ENCODE measurements around the gene CAMTA1.
"Not testable (repeated sequence)": the region's sequence is repeated elsewhere in the genome, so short reads cannot be mapped to it uniquely, and the experiment has no call there.

The CAMTA1 gene

DNA sequence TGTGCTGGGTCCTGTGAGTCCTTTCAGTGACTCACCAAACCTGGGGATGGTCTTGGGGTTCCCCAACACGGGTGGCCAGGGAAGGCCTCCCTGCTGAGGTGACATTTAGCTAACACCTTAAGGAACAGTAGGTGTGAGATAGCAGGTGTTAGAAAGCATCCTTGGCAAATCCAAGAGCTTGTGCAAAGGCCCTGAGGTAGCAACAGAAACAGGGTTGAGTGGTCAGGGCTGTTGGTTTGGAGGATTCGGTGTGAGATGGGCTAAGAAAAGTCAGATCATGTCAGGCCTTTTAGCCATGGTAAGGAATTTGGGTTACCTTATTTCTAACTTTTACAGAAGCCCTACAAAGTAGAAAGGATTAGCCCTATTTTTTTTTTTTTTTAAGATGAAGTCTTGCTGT, 343.0 kb downstream of the CAMTA1 start:
- no peak for DNase-seq

DNA sequence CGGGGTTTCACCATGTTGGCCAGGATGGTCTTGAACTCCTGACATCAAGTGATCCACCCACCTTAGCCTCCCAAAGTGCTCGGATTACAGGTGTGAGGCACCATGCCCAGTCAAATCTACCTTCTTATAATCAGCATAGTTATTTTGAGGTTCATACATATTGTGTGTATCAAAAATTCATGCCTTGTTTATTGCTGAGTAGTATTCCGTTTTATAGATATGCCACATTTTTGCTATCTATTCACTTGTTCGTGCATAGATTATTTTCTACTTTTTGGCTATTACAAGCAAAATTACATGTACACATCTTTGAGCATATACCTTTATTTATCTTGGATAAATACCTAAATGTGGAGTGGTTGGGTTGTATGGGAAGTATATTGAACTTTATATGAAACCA, 344.9 kb downstream of the CAMTA1 start:
- no peak for DNase-seq

DNA sequence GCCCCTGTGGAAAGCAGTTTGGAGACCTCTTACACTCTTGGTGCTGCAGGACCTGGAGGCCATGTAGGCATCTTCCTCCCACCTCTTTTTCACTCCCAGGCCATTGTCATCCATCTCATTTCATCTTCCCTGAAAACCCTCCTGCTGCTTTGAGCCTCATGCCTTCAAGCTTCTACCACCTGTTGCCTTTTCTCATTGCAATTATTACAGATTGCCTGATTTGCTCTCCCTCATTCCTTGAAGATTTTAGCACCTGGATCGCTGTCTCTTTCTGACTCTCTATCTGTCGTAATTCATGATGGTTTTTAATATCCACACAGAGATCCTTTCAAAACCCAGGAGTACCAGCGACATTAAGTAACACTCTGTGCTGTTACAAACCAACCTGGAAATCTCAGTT, 350.2 kb downstream of the CAMTA1 start:
- no peak for DNase-seq

DNA sequence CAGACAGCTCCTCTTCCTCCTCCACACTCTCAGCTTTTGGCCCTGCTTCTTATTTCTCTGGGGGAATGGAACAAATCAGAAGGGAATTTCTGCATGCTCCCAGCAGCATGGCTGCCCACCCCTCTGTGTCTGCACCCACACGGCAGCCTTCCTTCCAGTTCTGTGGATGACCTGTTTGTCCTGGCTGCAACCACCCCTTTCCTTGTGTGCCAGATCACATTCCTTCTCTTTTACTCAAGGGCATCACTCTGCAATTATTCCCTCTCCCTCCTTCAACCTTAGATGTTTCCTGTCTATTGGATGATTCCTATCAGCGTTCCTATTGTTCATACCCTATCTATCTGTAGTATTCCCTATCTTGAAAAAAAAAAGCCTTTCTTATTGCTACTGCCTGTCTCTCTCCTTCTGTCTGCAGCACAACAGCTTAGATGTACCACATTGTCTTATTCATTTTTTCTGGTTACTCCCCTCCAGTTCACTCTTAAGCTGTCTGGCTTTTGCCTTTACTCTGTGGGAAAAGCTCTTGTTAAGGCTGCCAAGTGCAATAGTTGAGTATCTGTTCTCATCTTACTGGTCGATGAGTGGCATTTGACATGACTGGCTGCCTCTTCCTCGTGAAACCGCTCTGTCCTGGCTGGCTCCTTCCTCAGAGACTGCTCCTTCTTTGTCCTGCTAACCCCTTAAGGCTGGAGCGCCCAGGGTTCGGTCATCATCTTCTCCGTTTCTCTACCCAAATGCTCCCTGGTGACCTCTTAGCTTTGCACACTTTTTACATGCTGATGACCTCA, 351.1 kb downstream of the CAMTA1 start:
- no peak for DNase-seq

DNA sequence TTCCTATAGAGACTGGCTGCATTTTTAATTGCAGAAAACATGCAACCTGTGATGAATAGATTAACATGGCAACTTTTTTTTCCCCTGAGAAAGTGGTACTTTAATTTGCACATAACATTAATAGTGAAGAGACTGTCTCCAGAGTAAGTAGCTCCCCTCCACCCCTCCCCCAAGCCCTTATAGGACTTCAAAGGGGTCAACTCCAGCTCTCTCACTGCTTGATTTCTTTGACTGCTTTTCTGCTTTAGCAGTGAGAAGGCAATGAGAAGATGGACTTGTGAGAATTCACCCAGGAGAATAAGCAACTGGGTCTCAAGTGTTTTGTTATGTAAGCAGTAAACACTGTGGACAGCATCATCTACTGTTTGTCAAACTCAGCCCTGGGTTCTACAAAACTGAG, 355.0 kb downstream of the CAMTA1 start:
- DNase-seq = no peak

DNA sequence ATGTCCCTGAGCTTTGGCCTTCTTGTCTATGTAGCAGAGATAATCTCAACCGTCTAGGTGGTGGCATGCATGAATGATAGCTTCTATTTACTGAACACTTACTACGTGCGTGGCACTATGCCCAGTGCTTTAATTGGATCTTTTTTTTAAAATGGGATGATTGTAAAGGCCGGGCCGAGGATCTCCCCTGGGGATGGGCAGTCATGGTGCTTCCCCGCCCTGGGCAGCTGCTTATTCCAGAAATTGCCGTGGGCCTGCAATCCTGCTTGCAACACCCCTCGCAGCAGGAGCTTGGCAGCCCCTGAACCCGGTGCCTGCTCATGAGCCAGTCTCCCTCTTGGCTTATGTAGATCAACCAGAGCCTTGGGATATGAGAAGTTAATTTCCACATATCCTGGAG, 360.7 kb downstream of the CAMTA1 start:
- DNase-seq = no peak

DNA sequence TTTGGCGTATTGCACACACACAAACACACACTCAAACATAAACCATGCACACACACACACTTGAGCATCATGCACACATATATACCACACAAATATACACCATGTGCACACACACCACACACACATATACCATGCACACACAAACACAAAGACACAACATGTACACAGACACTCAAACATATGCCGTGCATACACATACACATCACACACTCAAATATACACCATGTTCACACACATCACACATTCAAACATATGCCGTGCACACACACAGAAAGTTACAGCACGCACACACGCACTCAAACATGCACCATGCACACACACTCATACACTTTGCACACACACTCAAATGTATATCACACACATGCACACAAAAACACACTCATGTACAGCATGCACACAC, 361.5 kb downstream of the CAMTA1 start:
- no peak for DNase-seq

DNA sequence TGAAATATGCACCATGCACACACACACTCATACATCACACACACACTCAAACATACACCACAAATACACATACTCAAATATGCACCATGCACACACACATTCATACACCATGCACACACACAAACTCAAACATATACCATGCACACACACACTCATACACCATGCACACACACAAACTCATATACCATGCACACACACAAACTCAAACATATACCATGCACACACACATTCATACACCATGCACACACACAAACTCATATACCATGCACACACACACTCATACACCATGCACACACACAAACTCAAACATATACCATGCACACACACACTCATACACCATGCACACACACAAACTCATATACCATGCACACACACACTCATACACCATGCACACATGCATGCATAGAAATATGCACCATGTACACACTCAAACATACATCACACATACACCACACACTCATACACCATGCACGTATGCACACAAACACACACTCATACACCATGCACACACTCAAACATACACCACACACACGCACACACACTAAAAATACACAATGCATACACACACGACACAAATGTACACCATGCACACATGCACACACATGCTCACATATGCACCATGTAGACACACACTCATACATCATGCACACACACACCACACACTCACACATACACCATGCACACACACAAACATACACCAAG, 362.5 kb downstream of the CAMTA1 start:
- not testable (repeated sequence) for DNase-seq

DNA sequence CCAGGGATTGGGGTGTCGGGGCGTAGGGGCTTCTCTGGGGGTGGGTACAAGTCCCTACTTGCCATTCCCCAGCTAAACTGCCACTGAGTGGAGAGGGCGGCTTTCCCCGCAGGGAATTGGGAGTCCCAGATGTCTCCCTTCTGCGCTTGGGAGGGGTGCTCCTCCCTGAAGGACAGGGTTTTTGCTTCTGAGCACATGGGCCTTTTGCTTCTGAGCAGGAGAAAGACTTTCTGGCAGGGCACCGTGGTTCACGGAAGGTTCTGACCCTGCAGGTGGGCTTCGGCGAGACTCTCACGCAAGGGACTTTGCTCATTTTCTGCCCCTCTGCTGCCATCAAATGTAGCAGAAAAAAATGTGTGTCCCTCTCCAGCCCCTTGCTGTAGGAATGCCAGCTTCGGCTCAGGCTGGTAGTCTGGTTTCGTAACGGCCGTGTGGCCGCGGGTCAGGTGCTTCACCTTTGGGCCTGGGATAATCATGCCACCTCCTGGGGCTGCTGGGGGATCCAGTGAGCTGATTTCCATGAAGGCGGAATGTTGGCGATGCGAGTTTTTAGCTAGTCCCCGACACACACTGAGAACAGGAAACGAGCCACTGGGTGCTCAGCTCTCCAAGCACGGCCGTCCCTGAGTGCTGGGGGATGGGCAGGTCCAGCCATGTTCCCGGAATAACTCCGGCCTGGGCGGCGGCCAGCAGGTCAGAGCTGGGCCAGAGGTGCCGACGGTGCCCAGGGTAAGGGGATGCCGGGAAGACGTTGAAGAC, 364.0 kb downstream of the CAMTA1 start:
- DNase-seq = no peak

DNA sequence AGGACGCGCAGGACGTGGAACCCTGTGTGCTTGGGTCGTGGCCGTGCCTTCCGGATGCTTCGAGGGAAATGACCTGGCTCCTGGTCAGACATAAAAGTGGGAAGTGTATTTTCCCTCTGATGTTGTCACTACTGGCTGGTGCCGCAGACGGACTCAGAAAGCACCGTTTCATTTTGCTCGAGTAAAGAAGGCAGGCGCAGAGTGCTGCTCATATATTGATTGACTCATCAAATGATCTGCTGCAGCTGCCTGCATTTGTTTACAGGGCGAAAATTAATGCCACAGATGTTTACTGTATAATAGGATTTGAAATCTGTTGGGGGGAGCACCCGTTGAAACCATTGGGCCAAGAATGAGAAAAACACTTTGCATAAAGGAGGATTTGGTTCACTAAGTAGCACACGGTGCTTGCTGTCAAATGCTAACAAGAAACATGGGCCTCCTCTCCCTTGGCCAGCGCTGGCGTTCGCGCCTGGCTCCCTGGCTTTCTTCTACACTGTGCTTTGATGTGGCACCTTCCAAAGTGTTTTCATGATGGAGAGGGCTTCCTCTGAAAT, 365.5 kb downstream of the CAMTA1 start:
- no peak for DNase-seq

DNA sequence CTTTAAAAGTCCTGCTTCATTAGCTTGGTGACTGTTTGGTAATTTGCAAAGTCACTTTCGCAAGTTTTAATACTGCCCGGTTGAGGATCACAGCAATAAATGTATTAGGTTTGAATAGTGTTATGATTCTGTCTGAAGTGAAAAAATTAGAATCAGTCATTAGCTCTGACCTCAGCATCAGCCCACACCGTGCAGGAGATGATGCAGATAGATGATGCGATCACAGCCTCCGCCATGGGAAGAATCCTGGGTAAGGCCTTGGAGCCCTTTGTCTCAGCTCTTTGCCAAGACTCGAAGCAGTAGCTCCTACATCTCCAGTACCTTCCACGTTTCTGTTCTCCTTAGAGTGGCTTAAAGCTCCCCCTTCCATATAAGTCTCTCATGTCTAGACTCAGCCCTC, 366.7 kb downstream of the CAMTA1 start:
- no peak for DNase-seq

DNA sequence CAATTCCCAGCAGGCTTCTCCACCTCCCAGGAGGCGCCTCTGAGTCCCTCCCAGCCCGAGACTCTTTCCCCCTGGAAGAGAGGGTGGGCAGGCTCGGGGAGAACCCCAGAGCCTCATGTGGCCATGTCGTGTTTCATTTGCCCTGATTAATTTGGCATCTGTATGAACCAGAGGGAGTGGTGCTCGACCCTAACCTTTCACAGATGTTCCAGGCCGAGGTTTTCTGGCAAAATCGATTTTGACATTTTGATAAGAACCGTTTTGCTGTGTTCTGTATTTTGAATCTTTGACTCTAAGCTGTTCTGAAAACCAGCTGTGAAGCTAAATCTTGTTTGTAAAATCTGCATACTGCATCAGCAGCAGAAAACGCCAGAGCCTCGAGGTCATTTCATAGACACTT, 367.4 kb downstream of the CAMTA1 start:
- DNase-seq = no peak

DNA sequence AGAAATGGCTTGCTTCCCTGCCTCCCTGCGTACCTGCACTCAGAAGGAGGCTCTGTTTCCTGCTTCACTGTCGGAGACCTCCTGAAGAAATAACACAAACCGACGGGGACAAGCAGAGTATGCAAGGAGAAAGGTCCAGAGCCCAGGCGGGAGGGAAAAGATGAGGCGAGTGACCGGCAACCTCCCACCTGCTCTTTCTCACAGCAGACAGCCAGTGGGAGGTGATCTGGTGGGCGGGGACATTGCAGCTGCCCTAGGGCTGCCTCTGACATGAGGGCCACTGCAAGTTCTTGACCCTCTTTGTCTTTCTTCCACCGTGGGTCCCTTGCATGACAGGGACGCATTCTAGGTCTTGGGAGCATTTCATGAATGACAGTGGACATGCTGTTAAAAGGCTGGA, 368.2 kb downstream of the CAMTA1 start:
- DNase-seq = no peak

DNA sequence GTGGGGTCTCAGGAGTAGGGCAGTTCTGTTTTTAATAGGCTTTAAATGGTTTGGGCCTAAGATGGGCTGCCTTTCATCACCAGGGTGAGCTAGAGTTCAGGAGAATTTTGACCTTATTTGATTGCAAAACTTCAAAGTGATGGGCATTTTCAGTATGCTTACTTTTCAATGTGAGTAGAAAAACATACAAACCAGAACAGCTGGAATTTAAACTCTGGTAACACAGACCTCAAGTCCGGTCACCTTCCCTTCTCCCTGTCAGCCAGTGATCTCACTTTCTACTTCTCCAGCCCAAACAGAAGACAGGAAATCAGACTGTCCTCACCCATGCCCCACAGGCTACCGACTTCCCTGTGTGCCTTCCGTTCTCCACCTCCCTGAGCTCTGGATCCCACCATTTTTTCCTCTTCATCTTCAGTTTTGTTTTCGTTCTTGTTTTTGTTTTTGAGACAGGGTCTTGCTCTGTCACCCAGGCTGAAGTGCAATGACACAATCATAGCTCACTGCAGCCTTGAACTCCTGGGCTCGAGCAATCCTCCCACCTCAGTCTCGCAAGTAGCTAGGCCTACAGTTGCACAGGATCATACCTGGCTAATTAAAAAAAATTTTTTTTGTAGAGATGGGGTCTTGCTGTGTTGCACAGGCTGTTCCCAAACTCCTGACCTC, 374.0 kb downstream of the CAMTA1 start:
- no peak for DNase-seq

DNA sequence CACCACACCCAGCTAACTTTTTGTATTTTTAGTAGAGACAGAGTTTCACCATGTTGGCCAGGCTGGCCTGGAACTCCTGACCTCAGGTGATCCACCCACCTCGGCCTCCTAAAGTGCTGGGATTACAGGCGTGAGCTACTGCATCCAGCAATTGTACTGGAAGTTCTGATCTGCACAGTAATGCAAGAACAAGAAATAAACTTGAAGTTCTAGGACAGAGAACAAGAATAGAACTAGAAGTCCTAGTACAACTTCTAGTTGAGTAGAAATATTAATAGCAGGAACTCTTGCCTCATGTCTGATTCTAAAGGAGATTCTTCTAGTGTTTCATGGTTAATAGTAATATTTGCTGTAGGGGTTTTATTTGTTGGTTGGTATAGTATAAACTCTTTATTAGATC, 383.3 kb downstream of the CAMTA1 start:
- DNase-seq = not testable (repeated sequence)

DNA sequence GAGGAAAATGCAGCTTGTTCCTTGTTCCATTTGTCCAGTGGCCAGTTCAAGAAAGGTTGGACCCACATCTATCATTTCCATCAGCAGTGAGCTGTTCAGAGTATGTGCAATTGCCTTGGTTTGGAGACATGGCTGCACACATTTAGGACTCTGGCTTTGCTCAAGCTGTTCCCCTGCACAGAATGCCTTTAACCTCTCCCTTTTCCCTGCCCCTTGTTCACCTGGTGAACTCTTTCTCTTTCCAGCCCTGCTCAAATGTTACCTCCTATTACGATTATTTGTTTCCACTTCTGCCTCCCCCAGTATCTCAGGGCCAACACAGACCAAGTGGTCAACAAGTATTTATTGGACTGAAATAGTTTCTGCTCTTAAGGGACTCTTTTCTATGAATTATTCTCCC, 385.9 kb downstream of the CAMTA1 start:
- DNase-seq = no peak

DNA sequence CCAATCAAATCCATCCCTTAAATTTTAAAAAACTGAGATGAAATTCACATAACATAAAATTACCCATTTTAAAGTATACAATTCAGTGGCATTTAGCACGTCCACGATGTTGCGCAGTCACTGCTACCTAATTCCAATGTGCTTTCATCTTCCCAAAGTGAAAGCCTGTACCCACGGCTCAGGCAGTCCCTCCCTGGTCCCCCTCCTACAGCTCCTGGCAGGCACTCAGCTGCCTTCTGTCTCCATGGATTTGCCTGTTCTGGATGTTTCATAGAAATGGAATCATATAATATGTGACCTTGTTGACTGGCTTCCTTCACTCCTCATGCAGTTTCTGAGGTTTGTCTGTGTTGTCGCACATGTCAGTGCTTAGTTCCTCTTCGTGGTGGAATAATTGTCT, 386.3 kb downstream of the CAMTA1 start:
- no peak for DNase-seq

DNA sequence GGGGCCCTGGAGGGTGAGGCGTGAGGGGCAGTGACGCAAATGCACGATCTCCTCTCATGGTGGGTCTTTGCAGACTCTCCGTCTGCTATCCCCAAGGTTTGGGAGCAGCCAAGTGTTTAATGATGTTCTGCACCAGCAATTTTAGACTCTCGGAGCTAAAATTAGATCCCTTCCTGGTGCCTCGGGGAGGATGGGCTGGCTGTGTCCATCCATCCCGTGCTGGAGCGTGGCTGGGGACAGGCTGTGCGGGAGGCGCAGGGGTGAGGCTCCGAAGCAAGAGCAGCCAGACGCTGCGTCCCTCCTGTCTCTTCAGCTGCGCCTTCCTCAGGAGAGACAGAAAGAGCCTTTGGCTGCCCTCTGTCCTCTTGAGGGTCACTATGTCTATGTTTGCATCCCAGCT, 387.6 kb downstream of the CAMTA1 start:
- DNase-seq = no peak

DNA sequence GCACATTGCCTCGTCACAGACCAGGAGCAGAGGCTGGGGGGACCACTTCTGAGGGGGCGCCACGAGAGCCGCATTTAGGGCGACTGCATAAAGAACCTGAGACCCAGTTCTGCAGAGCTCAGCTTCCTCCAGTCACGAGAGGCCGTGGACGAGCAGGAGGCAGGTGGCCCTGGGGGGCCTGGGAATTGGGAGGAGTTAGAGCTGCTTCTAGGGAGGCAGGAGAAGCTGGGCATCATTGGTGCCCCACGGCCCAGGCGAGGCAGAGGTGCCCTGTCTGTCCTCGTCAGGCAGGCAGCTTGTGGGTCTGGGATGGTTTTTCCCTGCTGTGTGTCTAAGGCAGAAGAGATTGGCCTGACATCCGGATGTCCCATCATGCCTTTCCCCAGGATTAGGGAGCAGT, 389.3 kb downstream of the CAMTA1 start:
- no peak for DNase-seq

DNA sequence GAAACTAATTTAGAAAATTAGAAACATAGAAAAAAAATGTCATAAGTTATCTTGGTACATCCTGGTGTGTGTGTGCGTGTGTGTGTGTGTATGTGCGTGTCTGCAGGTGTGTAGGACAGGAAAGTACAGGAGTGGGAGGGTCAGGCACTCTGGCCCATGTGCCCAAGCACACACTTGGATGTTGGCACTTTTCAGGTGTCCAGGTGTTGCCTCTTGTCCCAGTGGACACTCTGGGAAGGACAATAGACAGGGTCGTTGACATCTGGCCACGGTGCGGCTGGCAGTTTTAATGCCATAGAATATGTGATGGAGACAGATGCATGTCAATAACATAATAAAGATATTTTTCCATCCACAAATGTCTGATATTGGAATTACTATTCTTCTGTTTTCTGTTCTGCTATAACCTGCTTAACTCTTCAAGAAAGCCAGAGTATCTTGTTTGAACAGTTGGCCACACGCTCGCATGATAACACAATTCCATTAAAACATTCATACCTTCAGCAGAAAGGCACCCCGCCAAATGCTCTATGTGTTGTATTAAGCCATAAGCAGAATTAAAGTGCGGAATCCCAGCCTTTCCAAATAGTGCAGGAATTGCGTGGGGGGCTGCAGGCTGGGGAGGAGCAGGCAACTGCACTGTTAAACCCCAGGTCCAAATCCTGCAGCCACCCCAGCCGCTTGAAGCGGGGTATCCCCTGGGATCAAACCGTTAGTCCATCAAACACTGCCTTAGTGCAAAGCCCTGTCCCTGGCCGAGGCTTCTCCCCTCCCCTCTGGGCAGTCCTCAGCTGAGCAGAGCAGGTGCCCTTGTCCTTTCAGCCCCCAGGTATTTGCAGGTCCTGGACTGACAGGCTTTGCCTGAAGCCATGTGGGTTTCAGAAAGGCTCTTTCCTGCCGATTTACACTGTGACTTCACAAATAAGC, 390.0 kb downstream of the CAMTA1 start:
- DNase-seq = no peak

DNA sequence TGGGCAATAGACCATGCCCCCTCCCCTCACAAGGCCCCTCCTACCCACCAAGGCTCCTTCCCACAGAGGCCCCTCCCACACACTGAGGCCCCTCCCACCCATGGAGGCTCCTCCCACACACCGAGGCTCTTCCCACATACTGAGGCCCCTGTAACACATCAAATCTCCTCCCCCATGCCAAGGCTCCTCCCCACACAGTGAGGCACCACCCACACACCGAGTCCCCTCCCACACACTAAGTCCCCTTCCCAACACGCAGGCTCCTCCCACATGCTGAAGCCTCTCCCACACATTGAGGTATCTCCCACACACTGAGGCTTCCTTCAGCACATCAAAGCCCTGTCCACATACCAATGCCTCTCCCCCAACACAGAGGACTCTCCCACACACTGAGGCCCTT, 391.8 kb downstream of the CAMTA1 start:
- no peak for DNase-seq

All from NCI-H1930 (cell line).